ENCODE data around the gene URM1.

The URM1 gene

GRCh38 chr9:128344931-128345605 is 26.1 kb upstream of the URM1 start:
- CTCF ChIA-PET: interaction anchor here (1.0 to 13.1 kb wide), 3 partner anchors 10 to 92 kb away, joined by 3 to 127 read pairs (median 3); no protein-coding TSS in a partner anchor
- TF ChIP-seq CTCF (IDR thresholded peaks at IDR 0.05; ENCODE audit: control extremely low read depth, extremely low read depth, low read depth, missing control alignments): no peak
- POLR2A ChIA-PET: no interaction called here
- no peak for DNase-seq (ENCODE audit: extremely low spot score)

GRCh38 chr9:128349125-128349524 is 22.0 kb upstream of the URM1 start:
- ChIA-PET CTCF (interaction anchor here (1.0 to 13.1 kb wide), 3 partner anchors 8 to 38 kb away, joined by 3 to 127 read pairs (median 4); no protein-coding TSS in a partner anchor), POLR2A (no interaction called here)
- no peak for TF ChIP-seq CTCF (IDR thresholded peaks at IDR 0.05; ENCODE audit: control extremely low read depth, extremely low read depth, low read depth, missing control alignments)
- no peak for DNase-seq (ENCODE audit: extremely low spot score)

- POLR2A ChIA-PET: no interaction called here
- CTCF ChIA-PET: interaction anchor here (1.0 to 13.1 kb wide), 2 partner anchors 8 to 11 kb away, joined by 4 to 127 read pairs; no protein-coding TSS in a partner anchor
- DNase-seq (ENCODE audit: extremely low spot score): no peak
- TF ChIP-seq CTCF (IDR thresholded peaks at IDR 0.05; ENCODE audit: control extremely low read depth, extremely low read depth, low read depth, missing control alignments): no peak
These were observed 21.4 kb upstream of the URM1 start for GRCh38 chr9:128349772-128350171.

GRCh38 chr9:128355451-128355850 is 15.7 kb upstream of the URM1 start:
- ChIA-PET POLR2A (no interaction called here), CTCF (interaction anchor here (0.9 to 10.9 kb wide), 3 partner anchors 8 to 59 kb away, joined by 3 to 127 read pairs (median 3); partner anchors contain the start of gene URM1)
- no peak for DNase-seq (ENCODE audit: extremely low spot score)
- TF ChIP-seq CTCF (IDR thresholded peaks at IDR 0.05; ENCODE audit: control extremely low read depth, extremely low read depth, low read depth, missing control alignments): no peak

GRCh38 chr9:128358090-128358489 is 13.1 kb upstream of the URM1 start:
- TF ChIP-seq CTCF (IDR thresholded peaks at IDR 0.05; ENCODE audit: control extremely low read depth, extremely low read depth, low read depth, missing control alignments): no peak
- no peak for DNase-seq (ENCODE audit: extremely low spot score)
- ChIA-PET CTCF (interaction anchor here (1.3 to 10.9 kb wide), 3 partner anchors 9 to 13 kb away, joined by 4 to 127 read pairs (median 5); partner anchors contain the start of gene URM1), POLR2A (no interaction called here)

- TF ChIP-seq CTCF (IDR thresholded peaks at IDR 0.05; ENCODE audit: control extremely low read depth, extremely low read depth, low read depth, missing control alignments): no peak
- CTCF ChIA-PET: interaction anchor here (1.3 to 10.9 kb wide), 5 partner anchors 8 to 62 kb away, joined by 4 to 127 read pairs (median 49); partner anchors contain the start of genes CERCAM and URM1
- no peak for DNase-seq (ENCODE audit: extremely low spot score)
- POLR2A ChIA-PET: no interaction called here
These were observed 12.3 kb upstream of the URM1 start for GRCh38 chr9:128358861-128359260.
